ENCODE measurements around the gene HERC3.

Gene HERC3

GRCh38 chr4:88722828-88723227, 130.5 kb downstream of the HERC3 start:
- DNase-seq, result no peak

GRCh38 chr4:88724406-88724805, 132.1 kb downstream of the HERC3 start:
- DNase-seq, result no peak

- no peak for DNase-seq
Measured at GRCh38 chr4:88725143-88725542, 132.9 kb downstream of the HERC3 start.

GRCh38 chr4:88725986-88726385, 133.7 kb downstream of the HERC3 start:
- DNase-seq, result no peak

- DNase-seq, result no peak
Measured at GRCh38 chr4:88728146-88728545, 135.9 kb downstream of the HERC3 start.

GRCh38 chr4:88729146-88729760, 137.0 kb downstream of the HERC3 start:
- DNase-seq, result no peak

GRCh38 chr4:88730811-88731210, 138.5 kb downstream of the HERC3 start:
- DNase-seq, result no peak

- DNase-seq, result no peak
Measured at GRCh38 chr4:88731381-88731780, 139.1 kb downstream of the HERC3 start.

GRCh38 chr4:88732714-88733368, 140.6 kb downstream of the HERC3 start:
- DNase-seq, result no peak

GRCh38 chr4:88734403-88734949, 142.2 kb downstream of the HERC3 start:
- no peak for DNase-seq

- DNase-seq, result no peak
Measured at GRCh38 chr4:88735564-88735963, 143.3 kb downstream of the HERC3 start.

GRCh38 chr4:88736264-88736663, 144.0 kb downstream of the HERC3 start:
- DNase-seq, result no peak

GRCh38 chr4:88737307-88737941, 145.1 kb downstream of the HERC3 start:
- peak; percentile 60 for DNase-seq

GRCh38 chr4:88738180-88738579, 145.9 kb downstream of the HERC3 start:
- peak; percentile 59 for DNase-seq

GRCh38 chr4:88742561-88742960, 150.3 kb downstream of the HERC3 start:
- DNase-seq, result no peak

GRCh38 chr4:88743696-88744095, 151.4 kb downstream of the HERC3 start:
- DNase-seq, result no peak

- DNase-seq, result no peak
Measured at GRCh38 chr4:88744609-88745008, 152.3 kb downstream of the HERC3 start.

GRCh38 chr4:88745175-88745574, 152.9 kb downstream of the HERC3 start:
- DNase-seq, result no peak

- DNase-seq, result no peak
Measured at GRCh38 chr4:88745581-88746163, 153.4 kb downstream of the HERC3 start.

- no peak for DNase-seq
Measured at GRCh38 chr4:88746206-88746605, 153.9 kb downstream of the HERC3 start.

GRCh38 chr4:88747351-88747750, 155.1 kb downstream of the HERC3 start:
- DNase-seq, result no peak

GRCh38 chr4:88750369-88750768, 158.1 kb downstream of the HERC3 start:
- no peak for DNase-seq

GRCh38 chr4:88751258-88752075, 159.2 kb downstream of the HERC3 start:
- DNase-seq, result no peak
